GM10847 (cell line): ENCODE results near the gene TMEM121B.

Experiments used
- POLR2A ChIP-seq: IDR thresholded peaks from 2 replicates; pipeline ENCODE4 v1.6.1; 2011; ENCODE audit not compliant: insufficient read length; ENCODE audit errors: extremely low read depth

TMEM121B gene

DNA sequence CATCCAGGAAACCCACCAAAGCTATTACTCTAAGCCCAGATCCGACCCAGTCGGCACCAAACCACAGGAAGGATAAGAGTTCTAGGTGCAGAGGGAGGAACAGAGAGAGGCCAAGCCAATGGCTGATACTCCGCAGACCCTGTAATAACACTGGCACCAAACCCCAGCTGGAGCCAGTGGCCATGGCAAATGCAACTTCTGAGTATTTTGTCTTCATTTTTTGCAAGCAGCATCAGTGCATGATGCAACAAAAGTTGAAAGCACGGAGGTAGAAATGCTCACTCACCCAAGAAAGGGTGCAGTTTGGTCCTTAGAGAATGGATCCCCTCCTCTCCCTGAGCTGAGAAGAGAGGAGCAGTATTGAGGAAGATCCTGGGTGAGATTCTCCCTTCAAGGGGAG is 2.8 kb downstream of the TMEM121B start:
- TF ChIP-seq POLR2A: no peak

DNA sequence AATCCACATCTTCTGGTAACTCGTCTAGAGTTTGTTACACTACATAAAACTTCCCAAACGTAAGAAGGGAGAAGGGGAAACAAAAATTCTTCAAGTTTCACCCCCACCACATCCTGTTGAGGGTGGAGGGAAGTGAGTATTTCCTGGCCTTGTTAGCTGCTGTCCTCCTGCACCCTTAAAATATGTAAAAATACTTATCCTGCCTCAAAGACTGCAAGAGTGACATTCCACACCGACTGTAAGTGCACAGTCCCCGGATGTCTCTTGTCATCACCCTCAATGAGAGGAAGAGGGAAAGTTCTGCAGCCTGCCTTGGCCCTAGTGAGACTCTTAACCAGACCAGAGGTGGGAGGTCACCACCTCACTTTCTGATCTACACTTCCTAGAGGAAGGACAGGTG is 3.3 kb downstream of the TMEM121B start:
- no peak for TF ChIP-seq POLR2A

DNA sequence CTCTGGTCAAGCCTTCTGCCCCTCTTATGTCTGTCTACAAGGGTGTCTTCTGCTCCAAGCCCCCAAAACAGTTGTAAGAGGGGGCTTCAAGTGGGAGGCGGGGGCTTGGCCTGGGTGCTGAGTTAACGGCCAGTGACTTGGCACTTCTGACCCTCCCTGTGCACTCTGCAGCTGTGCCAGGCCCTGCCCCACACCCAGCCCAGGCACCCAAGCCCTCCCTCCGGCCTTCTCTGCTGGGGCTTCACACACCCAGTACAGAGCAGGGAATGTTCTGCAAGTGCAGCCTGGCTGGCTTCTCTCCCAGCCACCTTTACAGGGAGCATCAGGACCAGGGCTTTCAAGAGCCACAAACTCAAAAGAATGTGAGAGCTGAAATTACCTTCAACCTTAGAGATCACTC is 3.8 kb downstream of the TMEM121B start:
- no peak for TF ChIP-seq POLR2A

DNA sequence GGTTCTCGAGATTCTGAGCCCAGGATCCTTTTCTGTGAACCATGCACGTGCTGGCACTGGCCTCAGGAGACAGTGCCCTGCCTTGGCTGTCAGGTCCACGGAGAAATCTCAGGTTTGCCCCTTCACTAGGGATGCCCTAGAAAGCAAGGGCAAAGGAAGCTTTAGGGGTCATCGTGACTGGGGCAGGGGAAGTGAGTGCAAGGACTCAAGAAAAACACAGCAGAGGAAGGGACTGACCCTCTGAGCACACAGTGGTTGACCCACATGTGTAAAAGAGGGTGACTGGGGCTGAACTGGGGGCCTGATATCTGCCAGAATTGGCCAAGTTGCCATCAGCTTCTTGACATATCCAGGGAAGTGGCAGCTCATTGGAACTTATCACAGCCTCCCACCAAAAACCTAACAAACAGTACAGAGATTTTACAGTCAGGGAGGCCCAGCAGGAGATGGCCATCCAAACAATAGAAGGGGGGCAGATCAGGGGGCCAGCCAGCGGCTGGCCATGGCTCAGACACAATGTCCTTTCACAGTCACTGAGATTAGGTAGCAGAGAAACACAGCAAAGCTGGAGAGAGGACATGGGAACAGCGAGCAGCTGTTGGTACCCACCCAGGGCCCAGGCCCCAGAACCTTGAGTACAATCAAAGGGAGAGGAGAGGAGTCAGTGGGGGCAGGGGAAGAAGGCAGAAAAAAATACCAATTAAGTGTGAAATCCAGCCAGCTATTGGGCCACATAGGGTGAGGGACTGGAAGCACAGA is 4.4 kb downstream of the TMEM121B start:
- no peak for TF ChIP-seq POLR2A

DNA sequence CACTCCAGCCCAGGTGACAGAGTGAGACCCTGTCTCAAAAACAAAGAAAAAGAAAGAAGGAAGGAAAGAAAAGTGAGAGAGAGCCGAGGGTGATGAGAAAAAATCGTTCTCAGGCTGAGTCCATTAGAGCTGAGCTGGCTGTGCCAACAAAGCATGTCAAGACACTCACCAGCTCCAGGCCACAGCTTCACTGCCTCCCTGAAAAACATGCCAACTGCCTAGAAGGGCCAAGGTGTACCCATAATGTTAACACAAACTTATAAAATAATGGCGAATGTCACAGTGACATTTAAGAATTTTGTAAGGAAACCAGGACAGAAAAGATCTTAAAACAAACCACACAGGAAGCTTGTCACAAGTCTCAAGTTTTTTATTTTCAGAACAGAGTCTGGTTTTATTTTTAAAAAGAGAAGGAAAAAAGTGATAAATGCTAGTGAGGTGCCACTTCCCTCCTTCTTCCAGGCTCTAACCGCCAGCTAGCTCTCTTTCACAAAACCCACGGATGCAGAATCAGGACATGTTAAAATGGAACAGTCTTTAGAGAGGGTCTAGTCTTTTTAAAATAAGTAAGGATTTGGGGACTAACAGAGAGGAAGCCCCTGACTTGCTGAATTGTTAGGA is 5.1 kb downstream of the TMEM121B start:
- no peak for TF ChIP-seq POLR2A

DNA sequence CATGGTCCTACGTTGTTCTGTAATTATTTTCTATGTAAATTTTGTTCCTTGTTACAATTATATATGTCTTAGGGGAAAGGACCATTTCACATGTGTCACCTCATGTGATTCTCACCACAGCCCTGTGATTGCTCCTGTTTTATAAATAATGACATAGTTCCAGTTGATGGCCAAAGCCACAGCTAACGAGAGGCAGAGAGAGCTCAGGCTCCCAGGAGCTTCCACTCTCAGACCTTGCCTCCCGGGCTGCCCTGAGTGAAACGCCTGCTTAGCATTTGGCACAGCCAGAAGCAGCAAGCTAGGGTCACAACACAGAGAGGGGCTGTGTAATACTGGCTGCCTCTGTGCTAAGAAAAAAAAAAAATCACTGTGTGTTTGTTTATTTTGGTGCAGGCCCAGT is 5.9 kb downstream of the TMEM121B start:
- TF ChIP-seq POLR2A: no peak

DNA sequence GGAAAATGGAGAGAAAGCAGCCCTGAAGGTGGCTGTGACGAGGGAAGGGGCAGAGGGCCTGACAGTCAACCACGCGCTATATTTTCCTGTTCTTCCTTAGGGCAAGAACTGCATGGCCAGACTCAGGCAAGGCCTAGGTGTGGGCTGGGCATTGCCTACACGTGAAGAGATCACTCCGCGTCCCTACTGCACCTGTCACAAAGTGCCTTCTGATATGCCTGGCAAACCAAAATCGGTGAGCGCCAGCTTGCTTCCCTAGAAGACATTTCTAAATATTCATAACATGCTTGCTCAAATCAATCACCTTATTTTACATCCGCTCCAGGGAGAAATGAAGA is 6.3 kb downstream of the TMEM121B start:
- no peak for TF ChIP-seq POLR2A

DNA sequence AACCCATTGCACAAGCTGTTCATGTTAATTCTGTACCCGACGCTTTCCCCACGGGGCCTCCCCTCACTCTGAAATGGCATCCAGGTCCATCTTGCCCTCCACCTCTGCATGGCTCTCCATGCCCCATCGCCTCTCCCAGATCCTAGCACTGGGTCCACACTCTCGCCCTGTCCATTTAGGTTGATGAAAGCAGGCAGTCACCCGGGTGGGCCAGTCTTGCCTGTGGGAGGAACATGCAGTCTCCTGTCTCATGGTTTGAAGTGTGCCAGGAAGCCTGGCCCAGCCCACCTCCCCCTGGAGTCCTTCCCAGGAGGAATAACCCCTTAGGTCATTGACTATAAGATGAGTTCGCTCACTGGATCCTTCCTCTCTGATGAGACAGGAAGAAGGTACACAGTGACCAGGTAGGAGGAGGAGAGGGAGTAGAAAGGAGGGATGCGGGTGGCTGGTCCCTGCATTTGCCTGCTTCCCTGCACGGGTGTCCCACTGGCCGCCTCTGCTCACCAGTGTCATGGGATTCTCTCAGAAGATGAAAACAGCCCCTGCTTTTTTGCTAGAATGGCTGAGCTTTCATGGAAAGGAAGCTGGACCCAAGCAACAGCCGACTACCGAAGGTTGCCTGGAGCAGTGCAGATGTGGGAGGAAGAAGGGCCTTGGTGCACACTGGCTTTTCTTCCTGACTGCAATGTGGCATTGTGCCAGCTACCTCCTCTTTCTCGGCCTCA is 6.8 kb downstream of the TMEM121B start:
- TF ChIP-seq POLR2A: no peak

DNA sequence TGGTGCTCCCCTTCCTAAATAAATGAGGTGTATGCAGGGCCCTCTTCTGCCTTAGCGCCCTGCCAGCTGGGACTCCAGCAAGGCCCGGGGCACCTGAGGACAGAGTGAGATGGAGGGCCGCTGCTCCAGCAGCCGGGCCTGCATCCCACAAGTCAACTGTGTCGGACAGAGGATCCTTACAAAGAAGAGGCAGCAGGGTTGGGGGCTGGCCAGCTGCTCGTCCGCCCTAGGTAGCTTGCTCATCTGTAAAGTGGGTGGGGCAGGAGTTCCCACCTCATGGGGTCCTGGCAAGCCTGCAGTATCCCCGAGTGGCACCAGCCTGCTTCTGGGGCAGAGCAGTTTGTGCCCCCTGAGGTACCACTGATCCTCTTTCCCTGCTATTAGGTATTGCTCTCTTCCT is 7.6 kb downstream of the TMEM121B start:
- TF ChIP-seq POLR2A: no peak

DNA sequence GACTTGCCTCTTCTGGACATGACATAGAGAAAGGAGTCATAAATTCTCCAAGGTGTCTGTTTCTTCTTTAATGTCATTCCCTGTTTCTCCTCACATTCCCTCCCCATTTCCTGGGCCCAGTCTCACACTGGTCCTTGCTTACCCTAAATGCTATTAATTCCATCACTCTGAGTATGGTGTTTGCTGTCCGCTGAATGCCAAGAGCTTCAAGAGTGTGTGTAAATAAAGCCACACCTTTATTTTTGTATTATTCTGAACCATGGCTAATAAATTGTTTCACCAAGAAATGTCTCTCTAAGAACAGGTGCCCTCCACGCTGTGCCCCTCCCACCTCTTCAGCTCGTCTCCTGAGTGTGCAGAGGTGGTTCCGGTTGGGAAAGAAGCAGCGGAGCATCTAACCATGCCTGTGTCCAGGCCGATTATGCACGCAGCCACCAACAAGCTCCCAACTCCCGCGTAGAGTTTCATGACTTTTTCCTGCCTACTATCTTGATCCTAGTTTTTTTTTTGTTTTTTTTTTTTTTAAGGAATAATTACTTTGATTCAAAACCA is 8.6 kb downstream of the TMEM121B start:
- TF ChIP-seq POLR2A: no peak

DNA sequence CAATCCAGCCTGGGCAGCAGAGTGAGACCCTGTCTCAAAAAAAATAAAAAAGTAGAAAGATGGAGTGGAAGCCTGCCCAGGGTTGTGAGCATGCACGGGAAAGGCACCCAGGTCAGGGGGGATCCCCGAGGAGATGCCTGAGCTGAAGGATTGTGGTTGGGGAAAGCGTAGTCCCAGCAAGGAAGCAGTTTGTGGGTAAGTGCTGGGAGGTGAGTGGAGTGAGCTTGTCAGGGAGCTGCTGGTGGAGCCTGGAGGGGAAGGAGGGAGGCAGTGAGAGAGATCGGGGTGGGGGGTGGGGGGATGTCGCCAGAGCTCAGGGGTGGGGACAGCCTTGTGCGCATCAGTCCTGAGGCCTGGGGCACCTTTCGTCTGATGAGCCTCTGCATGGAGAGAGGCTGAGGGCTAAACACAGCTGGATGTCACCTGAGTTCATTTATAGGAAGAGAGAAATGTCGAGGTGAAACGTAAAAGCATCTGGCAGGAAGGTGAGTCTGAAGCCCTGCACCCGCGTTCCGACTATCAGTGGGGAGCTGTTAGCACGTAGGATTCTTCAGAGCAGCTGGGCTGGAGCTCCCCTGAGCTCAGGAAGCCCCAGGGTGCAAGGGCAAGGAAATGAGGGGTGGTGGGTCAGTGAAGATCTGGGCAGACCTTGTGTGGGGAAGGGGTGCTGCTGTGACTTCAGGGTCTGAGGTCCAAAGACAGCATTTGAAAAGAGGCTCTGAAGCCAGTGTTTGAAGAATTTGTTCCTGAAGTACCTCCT is 10.2 kb downstream of the TMEM121B start:
- TF ChIP-seq POLR2A: no peak

DNA sequence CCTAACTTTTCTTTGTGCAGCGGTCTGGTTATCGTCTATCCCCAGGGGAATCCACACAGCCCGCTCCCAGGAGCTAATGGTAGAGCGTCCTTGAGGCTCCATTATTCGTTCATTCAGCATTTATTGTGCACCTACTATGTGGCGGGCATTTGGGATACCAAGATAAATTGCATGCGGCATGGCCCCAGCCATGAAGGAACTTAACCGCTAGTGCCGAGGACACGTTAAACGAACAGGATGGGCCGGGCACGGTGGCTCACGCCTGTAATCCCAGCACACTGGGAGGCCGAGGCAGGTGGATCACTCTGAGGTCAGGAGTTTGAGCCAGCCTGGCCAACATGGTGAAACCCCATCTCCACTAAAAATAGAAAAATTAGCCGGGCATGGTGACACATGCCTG is 11.2 kb downstream of the TMEM121B start:
- TF ChIP-seq POLR2A: no peak

DNA sequence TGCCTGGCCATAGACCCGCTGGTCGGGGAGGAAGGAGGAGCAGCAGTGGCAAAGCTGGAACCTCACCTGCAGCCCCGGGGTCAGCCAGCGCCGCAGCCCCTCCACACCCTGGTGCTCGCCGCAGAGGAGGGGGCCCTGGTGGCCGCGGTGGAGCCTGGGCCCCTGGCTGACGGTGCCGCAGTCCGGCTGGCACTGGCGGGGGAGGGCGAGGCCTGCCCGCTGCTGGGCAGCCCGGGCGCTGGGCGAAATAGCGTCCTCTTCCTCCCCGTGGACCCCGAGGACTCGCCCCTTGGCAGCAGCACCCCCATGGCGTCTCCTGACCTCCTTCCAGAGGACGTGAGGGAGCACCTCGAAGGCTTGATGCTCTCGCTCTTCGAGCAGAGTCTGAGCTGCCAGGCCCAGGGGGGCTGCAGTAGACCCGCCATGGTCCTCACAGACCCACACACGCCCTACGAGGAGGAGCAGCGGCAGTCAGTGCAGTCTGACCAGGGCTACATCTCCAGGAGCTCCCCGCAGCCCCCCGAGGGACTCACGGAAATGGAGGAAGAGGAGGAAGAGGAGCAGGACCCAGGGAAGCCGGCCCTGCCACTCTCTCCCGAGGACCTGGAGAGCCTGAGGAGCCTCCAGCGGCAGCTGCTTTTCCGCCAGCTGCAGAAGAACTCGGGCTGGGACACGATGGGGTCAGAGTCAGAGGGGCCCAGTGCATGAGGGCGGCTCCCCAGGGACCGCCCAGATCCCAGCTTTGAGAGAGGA is 11.9 kb downstream of the TMEM121B start:
- no peak for TF ChIP-seq POLR2A

DNA sequence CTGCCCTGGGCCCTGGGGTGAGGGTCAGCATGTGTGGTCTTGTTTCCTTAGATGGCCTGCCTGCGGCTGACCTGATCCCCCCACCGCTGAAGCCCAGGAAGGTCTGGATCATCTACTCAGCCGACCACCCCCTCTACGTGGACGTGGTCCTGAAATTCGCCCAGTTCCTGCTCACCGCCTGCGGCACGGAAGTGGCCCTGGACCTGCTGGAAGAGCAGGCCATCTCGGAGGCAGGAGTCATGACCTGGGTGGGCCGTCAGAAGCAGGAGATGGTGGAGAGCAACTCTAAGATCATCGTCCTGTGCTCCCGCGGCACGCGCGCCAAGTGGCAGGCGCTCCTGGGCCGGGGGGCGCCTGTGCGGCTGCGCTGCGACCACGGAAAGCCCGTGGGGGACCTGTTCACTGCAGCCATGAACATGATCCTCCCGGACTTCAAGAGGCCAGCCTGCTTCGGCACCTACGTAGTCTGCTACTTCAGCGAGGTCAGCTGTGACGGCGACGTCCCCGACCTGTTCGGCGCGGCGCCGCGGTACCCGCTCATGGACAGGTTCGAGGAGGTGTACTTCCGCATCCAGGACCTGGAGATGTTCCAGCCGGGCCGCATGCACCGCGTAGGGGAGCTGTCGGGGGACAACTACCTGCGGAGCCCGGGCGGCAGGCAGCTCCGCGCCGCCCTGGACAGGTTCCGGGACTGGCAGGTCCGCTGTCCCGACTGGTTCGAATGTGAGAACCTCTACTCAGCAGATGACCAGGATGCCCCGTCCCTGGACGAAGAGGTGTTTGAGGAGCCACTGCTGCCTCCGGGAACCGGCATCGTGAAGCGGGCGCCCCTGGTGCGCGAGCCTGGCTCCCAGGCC is 12.7 kb downstream of the TMEM121B start:
- TF ChIP-seq POLR2A: no peak
